Measurements from ENCODE around the gene UPB1.
"Not testable (repeated sequence)": the region's sequence is repeated elsewhere in the genome, so short reads cannot be mapped to it uniquely, and the experiment has no call there.

Gene UPB1

GRCh38 chr22:24532075-24532474 lies 36.9 kb downstream of the UPB1 start:
- DNase-seq (ENCODE audit: low spot score) = no peak

GRCh38 chr22:24535348-24535747 lies 40.2 kb downstream of the UPB1 start:
- no peak for DNase-seq (ENCODE audit: low spot score)

DNA sequence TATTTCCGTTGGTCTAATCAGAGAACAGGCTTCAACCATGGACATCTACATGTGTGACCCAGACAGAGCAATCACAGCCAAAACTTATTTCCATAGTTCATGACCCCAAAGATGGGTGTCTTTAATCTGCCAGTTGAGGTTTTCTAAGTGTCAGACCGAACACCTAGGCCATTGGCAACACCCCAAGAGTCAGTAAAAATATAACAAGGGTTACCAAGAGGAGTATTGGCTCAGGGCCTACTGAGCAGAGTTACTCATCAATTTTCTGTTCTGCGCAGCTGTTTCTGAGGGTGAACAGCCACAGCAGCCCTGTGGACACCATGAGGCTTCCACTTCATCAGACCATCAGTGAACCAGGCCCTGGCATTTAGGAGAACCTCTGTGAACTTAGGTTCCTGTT lies 41.0 kb downstream of the UPB1 start:
- DNase-seq (ENCODE audit: low spot score) = no peak

DNA sequence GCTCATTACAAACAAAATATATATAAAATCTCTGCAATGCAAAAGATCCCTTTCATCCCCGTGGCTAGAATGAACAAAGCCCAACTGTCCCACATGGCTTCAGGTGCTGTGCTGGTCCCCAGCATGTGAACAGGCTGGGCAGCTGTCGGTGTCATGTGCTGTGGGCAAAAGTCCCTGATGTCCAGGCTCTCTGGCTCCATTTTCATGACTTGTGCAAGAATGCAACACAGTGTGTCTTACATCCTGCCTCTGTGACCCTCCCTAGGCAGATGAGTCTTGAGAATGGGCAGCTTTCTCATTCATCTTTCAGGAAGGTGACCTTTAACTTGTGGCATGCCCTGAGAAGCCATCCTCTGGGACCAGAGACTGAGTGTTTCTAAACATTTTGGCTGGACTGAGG lies 45.3 kb downstream of the UPB1 start:
- no peak for DNase-seq (ENCODE audit: low spot score)

DNA sequence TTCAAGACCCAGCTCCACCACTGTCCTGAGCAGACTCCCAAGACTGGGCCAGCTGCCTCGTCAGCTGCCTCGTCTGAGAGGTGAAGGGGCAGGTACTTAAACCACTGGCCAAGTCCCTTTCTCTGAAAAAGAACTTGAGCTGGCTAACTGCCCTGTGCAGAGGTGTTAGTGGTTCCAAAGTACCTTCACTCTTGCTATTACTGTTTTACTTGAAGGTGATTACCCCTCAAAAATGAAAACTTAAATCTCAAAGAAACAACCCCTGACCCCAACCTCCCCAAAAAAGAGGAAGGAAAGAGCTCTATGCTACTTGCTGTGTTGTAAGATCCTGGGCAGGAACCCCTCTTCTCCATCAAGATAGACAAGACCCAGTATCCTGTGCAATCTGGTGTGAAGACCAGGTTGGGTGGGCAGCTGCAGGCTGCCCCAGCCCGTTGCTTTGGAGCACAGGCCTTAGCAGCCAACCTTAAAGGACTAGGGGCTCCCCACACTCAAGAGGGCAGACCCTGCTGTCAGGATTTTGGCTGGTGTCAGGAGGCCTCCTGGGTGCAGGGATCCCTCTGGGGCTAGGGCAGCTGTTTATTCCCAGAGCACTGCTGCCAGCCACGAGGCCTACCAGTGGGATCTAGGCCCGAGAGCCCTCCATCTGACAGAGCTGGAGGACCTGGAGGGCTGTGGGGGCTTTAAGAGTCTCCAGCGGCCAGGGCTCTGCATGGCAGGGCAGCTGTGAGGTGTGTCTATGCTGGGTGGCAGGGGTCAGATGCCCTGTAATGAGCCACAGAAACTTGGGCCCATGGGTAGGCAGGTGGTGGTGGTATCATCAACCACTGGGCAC lies 46.8 kb downstream of the UPB1 start:
- DNase-seq (ENCODE audit: low spot score) = no peak

- DNase-seq (ENCODE audit: low spot score) = no peak
Observed at GRCh38 chr22:24542641-24543040, 47.5 kb downstream of the UPB1 start.

- no peak for DNase-seq (ENCODE audit: low spot score)
Observed at GRCh38 chr22:24543185-24543601, 48.1 kb downstream of the UPB1 start.

- DNase-seq (ENCODE audit: low spot score) = no peak
Observed at GRCh38 chr22:24543679-24544243, 48.6 kb downstream of the UPB1 start.

DNA sequence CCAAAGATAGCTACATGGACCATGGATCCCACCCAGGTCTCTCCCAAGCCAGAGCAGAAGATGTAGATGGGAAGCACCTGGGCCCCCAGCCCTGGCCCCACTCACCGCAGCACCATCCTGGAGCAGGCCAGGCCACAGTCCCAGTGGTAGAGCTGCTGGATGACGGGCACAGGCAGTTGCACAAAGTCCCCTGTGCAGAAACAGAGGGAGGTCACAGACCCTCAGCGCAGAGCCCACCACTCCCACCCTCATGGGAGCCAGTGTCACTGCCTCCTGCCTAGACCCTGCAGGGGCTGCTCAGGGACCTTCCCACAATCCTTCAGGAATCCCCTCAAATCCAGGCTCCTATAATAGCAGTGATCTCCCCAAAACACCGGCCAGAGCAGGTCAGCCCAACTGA lies 53.7 kb downstream of the UPB1 start:
- no peak for DNase-seq (ENCODE audit: low spot score)

DNA sequence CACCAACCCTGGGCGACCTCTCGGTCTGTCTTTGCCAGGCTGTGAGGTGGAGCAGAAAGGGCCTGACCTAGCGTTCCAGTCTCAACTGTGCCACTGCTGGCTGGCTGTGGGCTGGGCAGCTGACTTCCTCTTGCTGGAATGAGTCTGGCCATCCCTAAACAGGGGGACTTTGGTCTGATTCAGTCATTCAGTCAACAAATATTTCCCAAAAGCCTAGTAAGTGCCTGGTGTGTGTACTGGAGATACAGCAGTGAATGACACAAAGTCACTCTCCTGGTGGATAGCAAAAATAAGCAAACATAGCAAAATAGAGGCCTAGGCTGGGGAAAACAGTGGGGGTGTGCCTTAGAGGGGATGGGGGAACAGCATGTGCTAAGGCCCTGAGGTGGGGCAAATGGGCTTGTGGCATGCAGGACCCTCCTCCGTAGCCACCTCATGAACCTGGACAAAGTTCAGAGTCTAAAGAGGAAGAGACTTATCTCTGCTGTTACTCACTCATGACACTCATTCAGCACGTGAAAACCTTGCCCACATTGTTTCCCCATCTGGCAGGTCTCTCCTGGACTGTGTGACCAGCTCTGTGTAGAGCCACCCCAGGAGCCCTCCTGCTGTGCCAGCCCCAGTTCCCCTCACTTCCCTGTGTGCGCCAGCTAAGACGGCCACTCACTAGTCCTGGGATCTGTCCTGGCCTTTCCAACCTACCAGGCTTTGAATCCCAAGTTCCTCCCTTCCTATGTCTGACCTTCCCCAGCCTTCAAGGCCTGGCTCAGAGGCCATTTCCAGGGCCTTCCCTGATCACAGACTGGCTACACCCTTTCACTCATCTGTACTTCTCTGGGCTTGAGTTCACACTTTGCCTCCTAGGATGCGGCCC lies 55.1 kb downstream of the UPB1 start:
- no peak for DNase-seq (ENCODE audit: low spot score)

DNA sequence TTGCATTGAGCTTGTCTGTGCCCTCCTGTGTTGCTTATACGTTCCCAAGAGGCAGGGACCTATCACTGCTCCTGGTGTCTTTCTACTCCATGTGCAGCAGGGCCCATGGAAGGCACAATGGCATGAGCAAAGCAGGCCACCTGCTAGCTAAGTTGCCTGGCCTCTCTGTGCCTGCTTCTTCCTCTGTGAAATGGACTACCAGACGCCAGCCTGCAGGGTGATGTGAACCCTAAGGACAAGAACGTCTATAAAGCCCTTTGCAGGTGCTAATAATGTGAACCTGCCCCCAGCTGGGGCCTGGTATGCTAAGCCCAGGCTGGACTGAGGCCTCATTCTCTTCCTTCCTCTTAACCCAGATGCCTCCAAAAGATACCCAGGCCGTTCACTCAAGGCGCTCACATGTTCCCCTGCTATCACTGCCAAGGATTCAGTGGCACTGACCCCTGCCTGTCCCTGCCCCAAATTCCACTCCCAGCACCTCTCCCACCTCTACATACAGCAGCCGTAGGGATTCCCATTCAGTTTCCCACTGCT lies 55.8 kb downstream of the UPB1 start:
- DNase-seq (ENCODE audit: low spot score) = no peak

- not testable (repeated sequence) for DNase-seq (ENCODE audit: low spot score)
Observed at GRCh38 chr22:24552503-24553286, 57.6 kb downstream of the UPB1 start.

DNA sequence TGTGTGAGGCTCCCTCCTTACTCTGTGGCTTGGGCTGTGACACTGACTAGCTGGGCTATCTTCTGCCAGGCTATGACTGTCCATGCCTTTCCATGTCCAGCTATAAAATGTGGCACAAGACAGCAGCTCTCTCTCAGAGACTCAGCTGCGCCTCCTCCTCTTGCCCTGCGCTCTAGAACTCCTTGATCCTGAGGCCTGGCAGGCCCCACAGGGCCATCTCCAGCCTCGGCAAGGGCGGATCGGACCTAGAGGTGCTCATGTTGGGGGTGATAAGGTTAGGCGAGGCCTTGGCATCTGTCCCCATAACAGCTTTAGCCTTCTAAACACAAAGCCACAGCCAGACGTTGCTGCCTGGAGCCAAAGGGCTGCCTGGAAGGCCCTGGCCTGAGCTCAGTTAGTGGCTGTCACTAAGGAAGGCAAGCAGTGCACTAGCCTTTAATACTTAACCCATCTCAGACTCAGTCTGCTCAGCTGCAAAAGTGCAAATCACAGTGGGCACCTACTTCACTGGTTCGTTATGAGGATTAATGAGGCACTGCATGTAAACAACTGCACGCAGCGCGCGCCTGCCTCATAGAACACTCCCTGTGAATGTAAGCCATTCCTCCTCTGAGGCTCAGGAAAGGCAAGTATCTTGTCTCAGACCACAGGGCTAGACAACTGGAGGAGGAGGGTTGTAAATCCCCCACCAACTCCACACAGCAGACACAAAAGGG lies 58.6 kb downstream of the UPB1 start:
- peak; percentile 29 for DNase-seq (ENCODE audit: low spot score)

GRCh38 chr22:24554313-24555164 lies 59.4 kb downstream of the UPB1 start, which contains the start of gene GUCD1:
Gene GUCD1, minus strand, starts transcription at chr22:24555138. Its CDS starts 147 bp downstream, at chr22:24554991.
- DNase-seq (ENCODE audit: low spot score) = peak; percentile 40

GRCh38 chr22:24555165-24556039 lies 60.3 kb downstream of the UPB1 start, which contains the start of gene SNRPD3:
Gene SNRPD3, plus strand, starts transcription at chr22:24555999. Its CDS starts 1,676 bp downstream, at chr22:24557675.
- DNase-seq (ENCODE audit: low spot score) = peak; percentile 100

GRCh38 chr22:24559471-24559870 lies 64.3 kb downstream of the UPB1 start:
- DNase-seq (ENCODE audit: low spot score) = no peak

DNA sequence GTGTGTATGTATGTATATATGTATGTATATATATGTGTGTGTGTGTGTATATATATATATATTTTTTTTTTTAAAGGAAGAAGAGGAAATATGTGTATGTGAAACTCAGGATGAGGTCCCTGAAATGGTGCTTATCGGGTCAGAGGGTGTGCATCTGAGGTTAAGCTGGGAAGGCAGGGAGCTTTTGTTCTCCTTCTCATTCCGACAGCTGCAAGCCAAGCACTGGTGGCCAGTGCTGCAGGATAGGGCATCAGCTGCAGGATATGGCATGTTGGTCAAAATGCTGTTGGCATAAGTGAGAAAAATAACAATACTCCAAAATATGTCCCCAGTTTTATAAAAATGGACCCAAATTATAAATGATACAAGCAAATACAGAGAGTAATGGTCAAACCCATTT lies 68.1 kb downstream of the UPB1 start:
- no peak for DNase-seq (ENCODE audit: low spot score)

GRCh38 chr22:24564376-24565058 lies 69.4 kb downstream of the UPB1 start:
- peak; percentile 23 for DNase-seq (ENCODE audit: low spot score)
